Progenitor cell of endocrine pancreas (in vitro differentiated cells): ENCODE results near the gene SPATA13. TPM values are rescaled to one million over a fixed set of nuclear protein-coding genes. Genes with fewer than 3 reads are reported as not detected.
"Not testable (repeated sequence)": the region's sequence is repeated elsewhere in the genome, so short reads cannot be mapped to it uniquely, and the experiment has no call there.

Experiments
- DNase-seq: peaks from one replicate; pipeline ENCODE4 v3.0.0; 2021; ENCODE audit warnings: low spot score; ENCODE audit not compliant: unreplicated experiment
- H3K27ac Mint-ChIP-seq: 2 replicates; pipeline ENCODE4 v1.8.0; 2021; ENCODE audit warnings: mild to moderate bottlenecking, moderate library complexity, mixed read lengths
- H3K27me3 Mint-ChIP-seq: 2 replicates; pipeline ENCODE4 v1.8.0; 2021; ENCODE audit warnings: mixed read lengths
- H3K36me3 Mint-ChIP-seq: 2 replicates; pipeline ENCODE4 v1.8.0; 2022; ENCODE audit warnings: mixed read lengths; ENCODE audit not compliant: insufficient read depth
- H3K4me1 Mint-ChIP-seq: 2 replicates; pipeline ENCODE4 v1.8.0; 2021; ENCODE audit warnings: low read depth, mixed read lengths
- H3K4me3 Mint-ChIP-seq: 2 replicates; pipeline ENCODE4 v1.8.0; 2021; ENCODE audit warnings: low read depth, mild to moderate bottlenecking, moderate library complexity, mixed read lengths
- H3K9me3 Mint-ChIP-seq: 2 replicates; pipeline ENCODE4 v1.8.0; 2021; ENCODE audit warnings: low read depth, mixed read lengths
- CTCF ChIP-seq: fragments of 200-600 bp; sonication (generic); IDR thresholded peaks from one replicate; pipeline ENCODE4 v1.5.0; 2021; ENCODE audit warnings: antibody characterized with exemption, mild to moderate bottlenecking; ENCODE audit not compliant: unreplicated experiment
- total RNA-seq: library from RNA; stranded (reverse); gene quantifications from 2 replicates; pipeline ENCODE4 v1.2.1, GENCODE V29; 2021

Gene SPATA13
- total RNA-seq, 1 donor from 2014 or later = 32.5 TPM

GRCh38 chr13:24203273-24203672, 42.8 kb downstream of the SPATA13 start:
- no peak for DNase-seq
- H3K9me3 Mint-ChIP-seq = peaks cover 3% of the 10 kb centered on the region
- H3K4me3 Mint-ChIP-seq = no peak overlapping the region
- peaks cover 6% of the 10 kb centered on the region for H3K36me3 Mint-ChIP-seq
- H3K27me3 Mint-ChIP-seq = peaks cover 3% of the 10 kb centered on the region
- H3K4me1 Mint-ChIP-seq = peaks cover 42% of the 10 kb centered on the region
- no peak for TF ChIP-seq CTCF
- H3K27ac Mint-ChIP-seq = no peak overlapping the region

- Mint-ChIP-seq H3K27me3 (peaks cover 3% of the 10 kb centered on the region), H3K9me3 (peaks cover 3% of the 10 kb centered on the region), H3K4me1 (peaks cover 42% of the 10 kb centered on the region), H3K27ac (no peak overlapping the region), H3K36me3 (peaks cover 6% of the 10 kb centered on the region), H3K4me3 (no peak overlapping the region)
- no peak for TF ChIP-seq CTCF
- no peak for DNase-seq
Measured at GRCh38 chr13:24203811-24204210, 43.3 kb downstream of the SPATA13 start.

- DNase-seq, H3K27ac Mint-ChIP-seq: not testable (repeated sequence)
Measured at GRCh38 chr13:24205076-24205475, 44.6 kb downstream of the SPATA13 start.

GRCh38 chr13:24207841-24208667, 47.5 kb downstream of the SPATA13 start:
- H3K4me3 Mint-ChIP-seq = no peak overlapping the region
- DNase-seq = no peak
- peaks cover 3% of the 10 kb centered on the region for H3K27me3 Mint-ChIP-seq
- TF ChIP-seq CTCF = no peak
- H3K27ac Mint-ChIP-seq = peak overlapping the region; percentile 27
- peaks cover 9% of the 10 kb centered on the region for H3K36me3 Mint-ChIP-seq
- H3K4me1 Mint-ChIP-seq = peaks cover 43% of the 10 kb centered on the region
- H3K9me3 Mint-ChIP-seq = peaks cover 15% of the 10 kb centered on the region

More at GRCh38 chr13:24205076-24205475, 44.6 kb downstream of the SPATA13 start:
- H3K36me3 Mint-ChIP-seq, H3K27me3 Mint-ChIP-seq, H3K4me3 Mint-ChIP-seq: not testable (repeated sequence)
- H3K9me3 Mint-ChIP-seq = peaks cover 11% of the 10 kb centered on the region
- H3K4me1 Mint-ChIP-seq = peaks cover 43% of the 10 kb centered on the region

GRCh38 chr13:24209138-24209537, 48.6 kb downstream of the SPATA13 start:
- peaks cover 15% of the 10 kb centered on the region for H3K9me3 Mint-ChIP-seq
- peaks cover 34% of the 10 kb centered on the region for H3K4me1 Mint-ChIP-seq
- no peak for DNase-seq
- H3K27me3 Mint-ChIP-seq = peaks cover 3% of the 10 kb centered on the region
- TF ChIP-seq CTCF = no peak
- peaks cover 9% of the 10 kb centered on the region for H3K36me3 Mint-ChIP-seq
- no peak overlapping the region for H3K4me3 Mint-ChIP-seq
- peak overlapping the region; percentile 35 for H3K27ac Mint-ChIP-seq

GRCh38 chr13:24212254-24212653, 51.7 kb downstream of the SPATA13 start:
- no peak for DNase-seq
- Mint-ChIP-seq H3K36me3 (peaks cover 4% of the 10 kb centered on the region), H3K4me1 (peaks cover 30% of the 10 kb centered on the region), H3K27me3 (no peaks in the 10 kb centered on the region), H3K9me3 (peaks cover 13% of the 10 kb centered on the region), H3K4me3 (no peak overlapping the region), H3K27ac (peak overlapping the region; percentile 88)
- no peak for TF ChIP-seq CTCF
